Heart right ventricle (tissue), 16 donors: ENCODE data around the gene NEK4. TPM values are rescaled to one million over a fixed set of nuclear protein-coding genes. Genes with fewer than 3 reads are reported as not detected.

Experiments used
- ATAC-seq, 8 donors: fragments of 200-7000 bp; cut with Tn5 transposase; one replicate each; pipeline ENCODE4 v1.9.1; 2020; ENCODE audit warnings: mild to moderate bottlenecking in 8 of 8, moderate library complexity in 8 of 8, moderate number of reproducible peaks in 1 of 8
- DNase-seq, 2 donors: peaks; one replicate each; pipeline ENCODE4 v3.0.0-alpha.2; 2020
- H3K27ac ChIP-seq, 10 donors: fragments of 200-600 bp; sonication (generic) in 2 of 10; one replicate each; pipeline versions ENCODE4 v1.5.0 to v1.8.0; 2020 to 2022; ENCODE audit warnings: mild to moderate bottlenecking in 3 of 10
- H3K27me3 ChIP-seq, 7 donors: fragments of 200-600 bp; one replicate each; pipeline ENCODE4 v1.8.0; 2021 to 2022; ENCODE audit warnings: mild to moderate bottlenecking in 2 of 7
- H3K36me3 ChIP-seq, 9 donors: fragments of 200-600 bp; sonication (generic) in 1 of 9; one replicate each; pipeline versions ENCODE4 v1.5.0 to v1.8.0; 2020 to 2022; ENCODE audit warnings: mild to moderate bottlenecking in 2 of 9
- H3K4me1 ChIP-seq, 9 donors: fragments of 200-600 bp; sonication (generic) in 1 of 9; one replicate each; pipeline versions ENCODE4 v1.5.0 to v1.8.0; 2020 to 2022; ENCODE audit warnings: mild to moderate bottlenecking in 4 of 9
- H3K4me3 ChIP-seq, 10 donors: fragments of 200-600 bp; sonication (generic) in 2 of 10; one replicate each; pipeline versions ENCODE4 v1.5.0 to v1.8.0; 2020 to 2022; ENCODE audit warnings: mild to moderate bottlenecking in 7 of 10, moderate library complexity in 2 of 10
- H3K9me3 ChIP-seq, 11 donors: fragments of 200-600 bp in 10 of 11; sonication (generic) in 2 of 11; one replicate each; pipeline versions ENCODE4 v1.5.0 to v1.8.0; 2013 to 2022; ENCODE audit warnings: mild to moderate bottlenecking in 2 of 11, control low read depth in 1 of 11, moderate library complexity in 1 of 11
- CTCF ChIP-seq, 9 donors: fragments of 200-600 bp; sonication (generic) in 2 of 9; IDR thresholded peaks; one replicate each; pipeline versions ENCODE4 v1.5.0 to v1.8.0; 2021 to 2022; ENCODE audit warnings: antibody characterized with exemption in 9 of 9, mild to moderate bottlenecking in 5 of 9, moderate library complexity in 1 of 9
- WGBS, 2 donors: extraction: QIAGEN DNeasy Blood & Tissue Kit; methylation state at CpG; one replicate each; pipeline ENCODE4 v1.1.7; 2013; ENCODE audit warnings: inconsistent platforms in 1 of 2; 5-methylcytosine and 5-hydroxymethylcytosine counted together
- intact Hi-C, 10 donors: fragments of 100-400 bp; cut with DNase I; formaldehyde crosslinking; loops; one replicate each; pipeline versions ENCODE4 v1.11.1 to v1.14.2; 2022
- polyA plus RNA-seq, 2 donors: library from polyadenylated mRNA; stranded (reverse); fragments of 200-250 nt; gene quantifications; one replicate each; pipeline ENCODE4 v1.2.3, GENCODE V29; 2013
- total RNA-seq, 10 donors: library from RNA; stranded (reverse); fragmentation: NEBNext Ultra II Directional in 3 of 10; extraction: Animal tissue kit (Norgen Biotek cat#: 25700) in 3 of 10; gene quantifications; one replicate each; pipeline versions ENCODE4 v1.2.1 to v1.2.4, GENCODE V29; 2021 to 2023
- donor health status: Arrhythmogenic right ventricular cardiomyopathy.
- donor health status: ischemic (EF 13 %, LVEDD 7.1; RV severe dilation, severe dysfunction).
- donor health status: healthy with polysubstance abuse.
- donor health status: DM: no; HTN: yes; CAD: no.
- donor health status: DM: no; HTN: no; CAD: no.
- donor health status: ischemic (EF 25% LVEDD 6.9; RV normal size, moderate dysfunction).
- donor health status: ischemic (EF 25% LVEDD 5.7; RV mildly dilated, moderate dysfunction).
- donor health status: healthy.
- donor health status: DM: yes; HTN: yes; CAD: no.
- donor health status: Ischemic cardiomyopathy.
- donor health status: ischemic (EF 35%, LVEDD 5.7; RV mildly dilated, moderate dysfunction).
- donor health status: nonischemic (EF 11% LVEDD 7.7; RV severe dilation, severe dysfunction).
- donor health status: DM: yes; HTN: yes; CAD: no.
- donor health status: PGD.
- donor health status: ischemic (EF 29% LVEDD 5.4; RV normal size, mild dysfunction).
- donor health status: nonischemic (EF 23%, LVEDD 6.1; RV moderate dilation, normal function).

The NEK4 gene
- total and polyA plus RNA-seq, 12 donors, result 4.6 to 21.4 (median 16.0) TPM

- H3K4me1 ChIP-seq, result no peaks in the 10 kb centered on the region
- peaks cover 0 to 15% (median 0%) of the 10 kb centered on the region in 9 donors for H3K36me3 ChIP-seq
- DNase-seq (no peak), ATAC-seq (peak in 1 of 8 donors; percentile 8)
- H3K4me3 ChIP-seq, result no peak overlapping the region
- H3K9me3 ChIP-seq, result no peaks in the 10 kb centered on the region
- no peak overlapping the region for H3K27ac ChIP-seq
- TF ChIP-seq CTCF (IDR thresholded peaks at IDR 0.05), result no peak
- 92 to 94% methylated on average over 10 of the region's 10 CpGs for WGBS, 2 donors
- intact Hi-C loops, result no loop called here
- H3K27me3 ChIP-seq, result no peaks in the 10 kb centered on the region
These were observed 45.9 kb upstream of the NEK4 start for GRCh38 chr3:52816654-52817053.

- Histone ChIP-seq H3K27me3 (no peaks in the 10 kb centered on the region), H3K9me3 (no peaks in the 10 kb centered on the region), H3K27ac (no peak overlapping the region), H3K36me3 (peaks cover 0 to 11% (median 0%) of the 10 kb centered on the region in 9 donors), H3K4me1 (no peaks in the 10 kb centered on the region), H3K4me3 (no peak overlapping the region)
- no peak for DNase-seq
- WGBS, 2 donors, result 87% methylated on average over 6 of the region's 6 CpGs
- no peak for ATAC-seq
- intact Hi-C loops, result no loop called here
- no peak for TF ChIP-seq CTCF (IDR thresholded peaks at IDR 0.05)
These were observed 45.5 kb upstream of the NEK4 start for GRCh38 chr3:52816199-52816598.

GRCh38 chr3:52813810-52814209 lies 43.1 kb upstream of the NEK4 start:
- intact Hi-C loops, result no loop called here
- TF ChIP-seq CTCF (IDR thresholded peaks at IDR 0.05), result no peak
- Histone ChIP-seq H3K36me3 (no peaks in the 10 kb centered on the region), H3K4me1 (no peaks in the 10 kb centered on the region), H3K4me3 (no peak overlapping the region), H3K27ac (no peak overlapping the region), H3K27me3 (no peaks in the 10 kb centered on the region), H3K9me3 (no peaks in the 10 kb centered on the region)
- DNase-seq (no peak), ATAC-seq (no peak)
- 80% methylated on average over 8 of the region's 8 CpGs for WGBS, 2 donors

- Histone ChIP-seq H3K4me1 (no peaks in the 10 kb centered on the region), H3K27me3 (no peaks in the 10 kb centered on the region), H3K9me3 (no peaks in the 10 kb centered on the region), H3K36me3 (no peaks in the 10 kb centered on the region), H3K27ac (no peak overlapping the region), H3K4me3 (no peak overlapping the region)
- intact Hi-C loops, result no loop called here
- TF ChIP-seq CTCF (IDR thresholded peaks at IDR 0.05), result no peak
- no peak for ATAC-seq
- DNase-seq, result no peak
- 84 to 93% methylated on average over 7 of the region's 7 CpGs for WGBS, 2 donors
These were observed 40.8 kb upstream of the NEK4 start for GRCh38 chr3:52811452-52812011.
